Activated naive CD8-positive, alpha-beta T cell treated with anti-CD3 and anti-CD28 coated beads, Interleukin-2, amount 10 ng/mL, durations not matched to agents 7 days and 5 days (primary cell): ENCODE data around the gene CYLD. TPM values are rescaled to one million over a fixed set of nuclear protein-coding genes. Genes with fewer than 3 reads are reported as not detected.

ENCODE experiments used
- ATAC-seq: fragments of 150-1000 bp; cut with Tn5 transposase; one replicate; pipeline ENCODE4 v1.10.0; 2021; ENCODE audit warnings: low read depth, moderate library complexity
- POLR2A ChIA-PET: fragments of 350-600 bp; sonication (Branson Sonifier 250); formaldehyde crosslinking; loops from one replicate; lab custom pipeline; 2021; ENCODE audit warnings: antibody characterized with exemption; lab: Charles Lee
- DNase-seq: peaks from one replicate; pipeline ENCODE4 v3.0.0; 2021
- H3K27ac Mint-ChIP-seq: one replicate; pipeline ENCODE4 v1.8.0; 2022; ENCODE audit warnings: mild to moderate bottlenecking, mixed read lengths
- H3K27me3 Mint-ChIP-seq: one replicate; pipeline ENCODE4 v1.8.0; 2022; ENCODE audit warnings: mild to moderate bottlenecking, moderate library complexity, mixed read lengths
- H3K36me3 Mint-ChIP-seq: one replicate; pipeline ENCODE4 v1.8.0; 2021; ENCODE audit warnings: mild to moderate bottlenecking, mixed read lengths
- H3K4me1 Mint-ChIP-seq: one replicate; pipeline ENCODE4 v1.8.0; 2021; ENCODE audit warnings: mixed read lengths
- H3K4me3 Mint-ChIP-seq: one replicate; pipeline ENCODE4 v1.8.0; 2022; ENCODE audit warnings: mild to moderate bottlenecking, moderate library complexity, mixed read lengths
- H3K9me3 Mint-ChIP-seq: one replicate; pipeline ENCODE4 v1.8.0; 2021; ENCODE audit warnings: mixed read lengths
- total RNA-seq, 2 experiments: library from RNA; stranded (reverse); gene quantifications; one replicate each; pipeline ENCODE4 v1.2.3, GENCODE V29; 2021

CYLD gene
- total RNA-seq, 2 experiments from 2014 or later, result 166 to 172 TPM

DNA sequence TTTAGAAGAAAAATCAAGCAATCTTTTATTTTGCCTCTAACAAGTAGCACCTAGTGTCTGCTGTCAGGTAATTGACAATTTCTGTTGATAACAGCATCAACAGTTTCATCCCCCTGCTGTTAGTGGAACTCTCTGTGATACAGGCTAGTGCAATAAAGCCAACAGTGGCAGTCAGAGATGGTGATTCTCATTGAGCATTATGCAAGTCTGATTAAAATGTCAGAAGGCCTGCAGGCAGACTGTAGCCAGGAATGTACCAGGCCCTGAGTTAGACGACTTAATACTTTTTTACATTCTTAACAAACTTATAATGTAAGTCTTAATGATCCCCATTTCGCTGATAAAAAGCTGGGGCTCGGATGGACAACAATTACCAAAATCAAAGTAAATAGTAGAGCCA lies 14.6 kb downstream of the CYLD start:
- Mint-ChIP-seq H3K27ac (no peak overlapping the region), H3K27me3 (no peaks in the 10 kb centered on the region), H3K36me3 (peaks cover 46% of the 10 kb centered on the region), H3K4me1 (peaks cover 34% of the 10 kb centered on the region), H3K4me3 (no peak overlapping the region), H3K9me3 (no peaks in the 10 kb centered on the region)
- no peak for ATAC-seq
- POLR2A ChIA-PET, result interaction anchor here (1.7 kb wide), 1 partner anchor 11 kb away, joined by 5 read pairs; no protein-coding TSS in a partner anchor
- no peak for DNase-seq

DNA sequence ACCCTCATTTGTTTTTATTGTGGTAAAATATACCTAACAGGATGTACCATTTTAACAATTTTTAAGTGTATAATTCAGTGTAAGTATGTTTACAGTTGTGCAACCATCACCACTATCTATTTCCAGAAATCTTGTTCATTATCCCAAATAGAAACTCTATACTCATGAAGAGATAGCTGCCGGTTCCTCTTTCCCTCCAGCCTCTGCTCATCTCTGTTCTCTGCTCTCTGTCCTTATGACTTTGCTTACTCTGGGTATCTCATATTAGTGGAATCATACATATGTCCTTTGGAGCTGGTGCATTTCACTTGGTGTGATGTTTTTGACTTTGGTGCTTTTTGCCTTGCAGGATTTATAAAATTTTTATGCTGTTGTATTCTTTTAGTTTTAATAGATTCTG lies 19.4 kb downstream of the CYLD start:
- POLR2A ChIA-PET, result no interaction called here
- DNase-seq, result no peak
- Mint-ChIP-seq H3K27ac (peak overlapping the region; percentile 45), H3K4me3 (no peak overlapping the region), H3K9me3 (peaks cover 5% of the 10 kb centered on the region), H3K27me3 (no peaks in the 10 kb centered on the region), H3K36me3 (peaks cover 55% of the 10 kb centered on the region), H3K4me1 (peaks cover 36% of the 10 kb centered on the region)
- ATAC-seq, result no peak

DNA sequence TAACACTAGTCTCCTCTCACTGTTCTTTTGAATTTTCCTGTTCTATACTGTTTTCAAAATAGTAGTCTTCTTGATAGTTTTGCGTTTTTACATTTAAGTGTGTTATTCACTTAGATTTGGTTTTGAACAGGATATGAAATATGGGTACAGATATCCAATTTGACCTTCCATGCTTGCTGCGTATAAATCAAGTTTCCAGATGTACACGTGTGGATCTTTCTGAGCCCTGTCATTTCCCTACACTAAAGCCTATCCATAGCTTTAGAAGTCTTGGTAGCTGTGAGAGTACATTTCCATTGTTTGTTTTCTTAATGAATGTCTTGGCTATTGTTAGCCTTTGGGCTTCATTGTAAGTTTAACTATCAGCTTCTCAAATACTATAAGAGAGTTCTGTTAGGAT lies 20.4 kb downstream of the CYLD start:
- Mint-ChIP-seq H3K9me3 (peaks cover 10% of the 10 kb centered on the region), H3K4me1 (peaks cover 42% of the 10 kb centered on the region), H3K27me3 (no peaks in the 10 kb centered on the region), H3K4me3 (no peak overlapping the region), H3K27ac (no peak overlapping the region), H3K36me3 (peaks cover 61% of the 10 kb centered on the region)
- POLR2A ChIA-PET, result no interaction called here
- DNase-seq (no peak), ATAC-seq (no peak)

DNA sequence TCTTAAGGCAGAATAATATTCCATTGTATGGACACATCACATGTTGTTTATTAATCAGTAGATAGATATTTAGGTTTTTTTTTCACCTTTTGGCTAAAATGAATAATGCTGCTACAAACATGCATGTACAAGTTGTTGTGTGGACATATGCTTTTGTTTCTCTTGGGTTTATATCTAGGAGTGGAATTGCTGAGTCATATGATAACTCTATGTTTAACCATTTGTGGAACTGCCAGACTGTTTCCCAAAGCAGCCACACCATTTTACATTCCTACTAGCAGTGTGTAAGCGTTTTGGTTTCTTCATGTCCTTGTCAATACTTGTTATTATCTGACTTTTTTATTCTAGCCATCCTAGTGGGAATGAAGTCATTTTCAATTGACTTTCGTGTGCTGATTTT lies 21.3 kb downstream of the CYLD start:
- ATAC-seq, result no peak
- Mint-ChIP-seq H3K4me1 (peaks cover 42% of the 10 kb centered on the region), H3K9me3 (peaks cover 10% of the 10 kb centered on the region), H3K4me3 (no peak overlapping the region), H3K27me3 (no peaks in the 10 kb centered on the region), H3K27ac (no peak overlapping the region), H3K36me3 (peaks cover 62% of the 10 kb centered on the region)
- POLR2A ChIA-PET, result no interaction called here
- no peak for DNase-seq

DNA sequence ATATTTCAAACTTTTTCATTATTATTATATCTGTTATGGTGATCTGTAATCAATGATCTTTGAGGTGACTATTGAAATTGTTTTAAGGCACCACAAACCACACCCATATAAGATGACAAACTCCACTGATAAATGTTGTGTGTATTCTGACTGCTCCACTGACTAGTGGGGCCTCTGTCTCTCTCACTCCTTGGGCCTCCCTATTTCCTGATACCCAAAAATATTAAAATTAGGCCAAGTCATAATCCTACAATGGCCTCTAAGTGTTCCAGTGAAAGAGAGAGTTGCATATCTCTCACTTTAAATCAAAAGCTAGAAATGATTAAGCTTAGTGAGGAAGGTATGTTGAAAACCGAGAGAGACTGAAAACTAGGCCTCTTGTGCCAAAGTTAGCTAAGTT lies 23.4 kb downstream of the CYLD start:
- DNase-seq, result no peak
- ATAC-seq, result no peak
- Mint-ChIP-seq H3K27ac (no peak overlapping the region), H3K27me3 (no peaks in the 10 kb centered on the region), H3K4me1 (peaks cover 42% of the 10 kb centered on the region), H3K36me3 (peaks cover 76% of the 10 kb centered on the region), H3K9me3 (peaks cover 13% of the 10 kb centered on the region), H3K4me3 (no peak overlapping the region)
- POLR2A ChIA-PET, result no interaction called here

DNA sequence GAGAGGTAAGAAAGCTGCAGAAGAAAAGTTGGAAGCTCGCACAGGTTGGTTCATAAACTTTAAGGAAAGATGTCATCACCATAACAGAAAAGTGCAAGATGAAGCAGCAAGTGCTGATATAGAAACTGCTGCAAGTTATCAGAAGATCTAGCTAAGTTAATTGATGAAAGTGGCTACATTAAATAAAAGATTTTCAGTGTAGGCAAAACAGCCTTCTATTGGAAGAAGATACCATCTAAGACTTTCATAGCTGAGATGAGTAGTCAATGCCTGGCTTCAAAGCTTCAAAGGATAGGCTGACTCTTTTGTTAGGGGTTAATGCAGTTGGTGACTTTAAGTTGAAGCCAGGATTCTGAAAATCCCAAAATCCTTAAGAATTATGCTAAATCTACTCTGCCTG lies 24.0 kb downstream of the CYLD start:
- H3K4me3 Mint-ChIP-seq, result no peak overlapping the region
- POLR2A ChIA-PET, result no interaction called here
- ATAC-seq, result no peak
- H3K27ac Mint-ChIP-seq, result no peak overlapping the region
- no peak for DNase-seq
- H3K4me1 Mint-ChIP-seq, result peaks cover 40% of the 10 kb centered on the region
- H3K27me3 Mint-ChIP-seq, result no peaks in the 10 kb centered on the region
- peaks cover 78% of the 10 kb centered on the region for H3K36me3 Mint-ChIP-seq
- H3K9me3 Mint-ChIP-seq, result peaks cover 13% of the 10 kb centered on the region

DNA sequence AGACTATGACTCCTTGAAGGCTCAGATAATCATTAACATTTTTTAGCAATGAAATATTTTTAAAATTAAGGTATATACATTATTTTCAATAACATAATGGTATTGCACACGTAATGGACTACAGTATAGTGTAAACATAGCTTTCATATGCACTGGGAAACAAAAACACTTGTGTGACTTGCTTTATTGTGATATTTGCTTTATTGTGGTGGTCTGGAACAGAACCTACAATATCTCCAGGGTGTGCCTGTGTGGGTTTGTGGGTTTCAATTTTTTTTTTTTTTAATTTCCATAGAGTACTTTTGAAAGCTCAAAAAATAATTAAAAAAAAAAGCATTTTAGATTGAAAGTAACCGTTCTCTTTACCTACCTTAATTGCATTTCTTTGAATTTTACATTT lies 25.3 kb downstream of the CYLD start:
- peaks cover 83% of the 10 kb centered on the region for H3K36me3 Mint-ChIP-seq
- H3K27me3 Mint-ChIP-seq, result no peaks in the 10 kb centered on the region
- H3K4me3 Mint-ChIP-seq, result no peak overlapping the region
- POLR2A ChIA-PET, result no interaction called here
- ATAC-seq (no peak), DNase-seq (no peak)
- peaks cover 13% of the 10 kb centered on the region for H3K9me3 Mint-ChIP-seq
- peaks cover 36% of the 10 kb centered on the region for H3K4me1 Mint-ChIP-seq
- no peak overlapping the region for H3K27ac Mint-ChIP-seq

DNA sequence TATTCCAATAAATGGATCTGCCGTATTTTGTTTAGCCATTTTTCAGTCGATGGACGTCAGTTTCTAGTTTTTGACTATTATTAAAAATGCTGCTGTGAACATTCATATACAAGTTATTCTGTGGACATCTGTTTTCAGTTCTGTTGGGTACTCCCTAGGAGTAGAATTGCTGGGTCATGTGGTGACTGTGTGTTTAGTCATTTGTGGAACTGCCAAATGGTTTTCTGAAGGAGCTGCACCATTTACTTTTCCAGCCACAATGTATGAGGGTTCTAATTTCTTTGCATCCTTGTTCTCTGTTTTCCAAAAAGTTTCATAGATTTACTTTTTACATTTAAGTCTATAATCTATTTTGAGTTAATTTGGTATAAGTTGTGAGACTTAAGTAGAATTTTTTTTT lies 29.5 kb downstream of the CYLD start:
- POLR2A ChIA-PET, result no interaction called here
- peaks cover 7% of the 10 kb centered on the region for H3K9me3 Mint-ChIP-seq
- H3K27me3 Mint-ChIP-seq, result no peaks in the 10 kb centered on the region
- ATAC-seq (no peak), DNase-seq (no peak)
- peaks cover 15% of the 10 kb centered on the region for H3K4me1 Mint-ChIP-seq
- H3K4me3 Mint-ChIP-seq, result no peak overlapping the region
- H3K36me3 Mint-ChIP-seq, result peaks cover 64% of the 10 kb centered on the region
- no peak overlapping the region for H3K27ac Mint-ChIP-seq

DNA sequence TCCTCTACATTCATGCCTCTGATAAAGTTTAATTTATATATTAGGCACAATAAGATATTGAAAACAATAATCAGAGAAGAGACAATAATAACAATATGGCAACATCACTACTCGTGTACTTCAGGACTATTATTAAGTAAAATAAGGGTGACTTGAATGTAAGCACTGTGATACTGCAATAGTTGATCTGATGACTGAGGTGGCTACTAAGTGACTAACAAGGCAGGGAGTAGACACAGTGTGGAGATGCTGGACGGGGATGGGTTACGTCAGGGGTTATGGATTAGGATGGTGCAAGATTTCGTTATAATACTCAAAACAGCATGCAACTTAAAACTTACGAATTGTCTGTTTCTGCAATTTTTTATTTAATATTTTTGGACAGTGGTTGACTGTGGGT lies 32.5 kb downstream of the CYLD start:
- no peak overlapping the region for H3K4me3 Mint-ChIP-seq
- no peak overlapping the region for H3K27ac Mint-ChIP-seq
- no peak for DNase-seq
- peaks cover 55% of the 10 kb centered on the region for H3K36me3 Mint-ChIP-seq
- H3K4me1 Mint-ChIP-seq, result peaks cover 12% of the 10 kb centered on the region
- no peak for ATAC-seq
- POLR2A ChIA-PET, result no interaction called here
- H3K9me3 Mint-ChIP-seq, result peaks cover 3% of the 10 kb centered on the region
- H3K27me3 Mint-ChIP-seq, result no peaks in the 10 kb centered on the region

DNA sequence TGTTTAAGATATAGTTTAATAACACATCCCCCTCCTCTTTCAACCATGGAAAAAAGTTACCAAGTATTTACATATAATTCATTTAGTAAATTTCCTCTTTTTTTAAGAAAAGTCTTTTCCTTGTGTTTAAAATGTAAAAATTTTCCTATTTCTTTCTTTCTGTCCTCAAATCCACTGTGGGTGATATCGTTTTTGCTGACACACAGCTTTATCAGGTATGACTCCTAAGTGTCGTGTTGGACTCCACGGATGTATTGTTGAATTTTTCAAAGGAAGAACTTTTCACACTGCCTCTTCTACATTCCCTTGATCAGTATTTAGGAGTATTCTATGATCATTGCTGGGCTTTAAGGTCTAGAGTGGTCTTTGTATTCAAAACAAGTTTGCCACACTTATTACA lies 33.1 kb downstream of the CYLD start:
- Mint-ChIP-seq H3K27me3 (no peaks in the 10 kb centered on the region), H3K4me1 (peaks cover 11% of the 10 kb centered on the region), H3K9me3 (no peaks in the 10 kb centered on the region), H3K36me3 (peaks cover 54% of the 10 kb centered on the region), H3K4me3 (no peak overlapping the region), H3K27ac (no peak overlapping the region)
- DNase-seq (no peak), ATAC-seq (no peak)
- POLR2A ChIA-PET, result no interaction called here

DNA sequence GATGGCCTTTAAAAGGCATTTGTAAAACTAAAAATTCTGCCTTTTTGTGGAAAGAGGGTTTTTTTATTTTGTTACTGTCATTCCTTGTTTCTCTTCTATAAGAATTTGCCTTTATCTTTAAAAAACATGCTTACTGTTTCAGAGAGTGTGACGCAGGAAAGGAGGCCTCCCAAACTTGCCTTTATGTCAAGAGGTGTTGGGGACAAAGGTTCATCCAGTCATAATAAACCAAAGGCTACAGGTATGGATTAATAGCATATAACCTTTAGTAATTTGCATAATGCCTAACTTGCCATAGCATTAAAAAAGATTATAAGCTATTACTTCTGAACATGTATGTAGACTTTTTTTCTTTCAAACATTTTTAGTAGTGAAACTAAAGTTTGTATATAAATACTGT lies 34.2 kb downstream of the CYLD start:
- Mint-ChIP-seq H3K27ac (no peak overlapping the region), H3K9me3 (no peaks in the 10 kb centered on the region), H3K4me3 (no peak overlapping the region), H3K27me3 (no peaks in the 10 kb centered on the region), H3K4me1 (peaks cover 14% of the 10 kb centered on the region), H3K36me3 (peaks cover 54% of the 10 kb centered on the region)
- ATAC-seq (no peak), DNase-seq (no peak)
- POLR2A ChIA-PET, result no interaction called here

DNA sequence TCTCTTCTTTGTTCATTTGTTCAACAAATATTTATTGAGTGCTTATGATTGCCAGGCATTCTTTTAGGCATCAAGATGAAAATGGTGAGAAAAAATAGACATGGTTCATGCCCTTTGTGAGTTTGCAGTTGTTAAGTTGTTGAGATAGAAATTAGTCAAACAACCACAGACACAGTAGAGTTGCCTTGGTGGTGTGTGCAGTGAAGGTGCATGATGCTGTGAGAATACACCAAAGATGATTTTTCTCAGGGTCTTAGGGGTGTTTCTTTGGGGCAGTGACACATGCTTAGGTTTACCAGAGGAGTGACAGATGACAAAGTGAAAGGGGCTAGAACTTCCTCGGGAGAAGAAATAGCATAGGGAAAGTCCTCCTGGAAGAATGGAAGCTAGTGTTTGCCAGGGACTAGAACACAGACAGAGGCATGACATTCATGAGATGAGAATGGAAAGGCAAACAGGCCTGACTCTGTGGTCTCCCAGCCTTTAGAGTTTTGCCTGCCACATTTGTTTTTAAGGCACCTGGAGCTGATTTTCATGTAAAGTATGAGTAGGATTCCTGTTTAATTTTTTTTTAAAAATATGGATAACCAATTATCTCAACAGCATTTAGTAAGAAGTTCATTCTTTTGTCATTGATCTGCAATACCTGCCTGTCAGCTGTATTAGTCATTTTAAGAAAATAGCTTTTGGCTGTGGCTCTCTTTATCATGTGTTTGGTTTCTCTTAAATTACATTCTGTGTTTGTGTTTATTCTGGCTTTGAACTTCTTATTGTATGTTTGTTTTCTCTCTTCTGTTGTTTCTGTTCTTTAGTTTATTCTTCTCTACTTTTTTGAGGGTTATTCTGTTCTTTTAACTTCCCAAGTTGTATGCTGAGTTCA lies 36.6 kb downstream of the CYLD start:
- peak; percentile 30 for ATAC-seq
- no peak for DNase-seq
- Mint-ChIP-seq H3K36me3 (peaks cover 49% of the 10 kb centered on the region), H3K4me3 (no peak overlapping the region), H3K9me3 (no peaks in the 10 kb centered on the region), H3K27me3 (no peaks in the 10 kb centered on the region), H3K27ac (no peak overlapping the region), H3K4me1 (peaks cover 17% of the 10 kb centered on the region)
- POLR2A ChIA-PET, result no interaction called here

DNA sequence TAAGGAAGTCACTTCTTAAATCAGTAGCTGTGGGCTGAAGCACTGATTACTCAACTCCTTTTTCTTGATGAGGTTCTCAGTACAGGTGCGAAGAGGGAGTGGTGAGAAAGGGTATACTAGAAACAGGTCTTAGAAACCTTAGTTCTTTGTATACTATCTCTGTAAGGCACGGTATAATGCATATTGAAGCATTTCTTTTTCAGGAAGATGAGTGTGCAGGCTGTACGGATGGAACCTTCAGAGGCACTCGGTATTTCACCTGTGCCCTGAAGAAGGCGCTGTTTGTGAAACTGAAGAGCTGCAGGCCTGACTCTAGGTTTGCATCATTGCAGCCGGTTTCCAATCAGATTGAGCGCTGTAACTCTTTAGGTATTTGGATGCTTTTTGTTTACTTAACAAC lies 39.2 kb downstream of the CYLD start:
- ATAC-seq (no peak), DNase-seq (no peak)
- POLR2A ChIA-PET, result interaction anchor here (0.7 kb wide), 1 partner anchor 44 kb away, joined by 3 read pairs; no protein-coding TSS in a partner anchor
- Mint-ChIP-seq H3K9me3 (no peaks in the 10 kb centered on the region), H3K4me3 (no peak overlapping the region), H3K36me3 (peaks cover 57% of the 10 kb centered on the region), H3K27ac (no peak overlapping the region), H3K27me3 (no peaks in the 10 kb centered on the region), H3K4me1 (peaks cover 17% of the 10 kb centered on the region)

DNA sequence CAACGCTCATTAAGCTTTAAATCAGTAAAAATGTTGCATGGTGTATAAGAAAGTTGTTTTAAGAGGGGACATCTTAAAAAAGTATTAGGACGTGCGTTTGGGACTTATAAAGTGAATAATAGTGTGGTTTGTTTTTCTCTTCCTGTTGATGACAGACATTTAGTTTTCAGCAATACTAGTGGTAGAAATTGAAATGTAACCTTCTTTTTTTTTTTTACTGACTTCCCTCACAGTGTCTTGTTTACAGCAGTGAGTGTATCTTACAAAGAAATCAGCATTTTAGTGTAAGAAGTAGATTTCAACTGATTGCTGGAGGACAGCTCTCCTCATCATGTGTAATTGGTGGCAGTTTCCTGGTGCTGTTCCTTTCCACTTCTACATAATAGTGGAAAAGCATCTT lies 39.6 kb downstream of the CYLD start:
- DNase-seq, result no peak
- Mint-ChIP-seq H3K27ac (no peak overlapping the region), H3K4me3 (no peak overlapping the region), H3K4me1 (peaks cover 17% of the 10 kb centered on the region), H3K36me3 (peaks cover 62% of the 10 kb centered on the region), H3K9me3 (no peaks in the 10 kb centered on the region), H3K27me3 (no peaks in the 10 kb centered on the region)
- ATAC-seq, result no peak
- POLR2A ChIA-PET, result no interaction called here
